H1 (cell line): ENCODE data around the gene LRRC4C. TPM values are rescaled to one million over a fixed set of nuclear protein-coding genes. Genes with fewer than 3 reads are reported as not detected.

Experiments used
- CTCF ChIA-PET: fragments of 300-600 bp; sonication (Branson Sonifier 250); formaldehyde crosslinking; loops from one replicate; lab custom pipeline; 2021; ENCODE audit not compliant: partially characterized antibody; lab: Charles Lee
- POLR2A ChIA-PET: fragments of 300-600 bp; sonication (Branson Sonifier 250); formaldehyde crosslinking; loops from one replicate; lab custom pipeline; 2021; ENCODE audit warnings: inconsistent platforms; ENCODE audit not compliant: partially characterized antibody; lab: Charles Lee
- DNase-seq, 2 experiments: peaks; one replicate each; pipeline versions ENCODE4 v3.0.0 to v3.0.0-alpha.2; 2010 to 2022; ENCODE audit warnings: low spot score in 2 of 2, low read depth in 1 of 2, mixed read lengths in 1 of 2
- FAIRE-seq: peaks from 2 replicates; lab custom pipeline; 2011; peaks lifted over from hg19 to GRCh38; lab: Jason Lieb, UNC
- H2AFZ ChIP-seq: 2 replicates; pipeline ENCODE4 v1.8.1; 2012; ENCODE audit warnings: low read length, inconsistent platforms
- H2AK5ac ChIP-seq: 2 replicates; pipeline ENCODE4 v1.6.1; 2013; ENCODE audit warnings: low read depth, low read length
- H2BK120ac ChIP-seq: replicated peaks from 2 replicates; pipeline ENCODE3; 2013; ENCODE audit warnings: low read depth, low read length, inconsistent platforms
- H2BK12ac ChIP-seq: 2 replicates; pipeline ENCODE4 v1.6.1; 2013; ENCODE audit warnings: low read depth, low read length
- H2BK15ac ChIP-seq: 2 replicates; pipeline ENCODE4 v1.6.1; 2013; ENCODE audit warnings: low read length
- H2BK20ac ChIP-seq: 2 replicates; pipeline ENCODE4 v1.6.1; 2013; ENCODE audit warnings: low read length
- H2BK5ac ChIP-seq: 2 replicates; pipeline ENCODE4 v1.6.1; 2013; ENCODE audit warnings: low read depth, low read length
- H3K14ac ChIP-seq: 2 replicates; pipeline ENCODE4 v1.6.1; 2013; ENCODE audit warnings: inconsistent platforms; ENCODE audit not compliant: insufficient read length
- H3K18ac ChIP-seq: 2 replicates; pipeline ENCODE4 v1.6.1; 2013; ENCODE audit warnings: low read length; ENCODE audit errors: extremely low read depth
- H3K23ac ChIP-seq: 2 replicates; pipeline ENCODE4 v1.6.1; 2013; ENCODE audit warnings: inconsistent platforms; ENCODE audit not compliant: insufficient read length
- H3K23me2 ChIP-seq: 2 replicates; pipeline ENCODE4 v1.6.1; 2013; ENCODE audit warnings: low read depth, low read length
- H3K27ac ChIP-seq: 2 replicates; pipeline ENCODE4 v1.6.1; 2011; ENCODE audit warnings: low read depth, low read length, inconsistent platforms
- H3K27me3 ChIP-seq, 4 experiments: replicated peaks in 1 of 4; 1 replicate in 1 of 4; 2 replicates in 3 of 4; pipeline versions ENCODE4 v1.6.1 to v1.8.1; 2011 to 2013; ENCODE audit warnings: low read length in 3 of 4, mild to moderate bottlenecking in 3 of 4, inconsistent platforms in 2 of 4, mixed read lengths in 2 of 4, moderate library complexity in 1 of 4; ENCODE audit not compliant: control insufficient read depth in 3 of 4, insufficient read depth in 3 of 4; ENCODE audit errors: extremely low read depth in 1 of 4
- H3K36me3 ChIP-seq, 4 experiments: 2 replicates each; pipeline versions ENCODE4 v1.6.1 to v1.8.1; 2011 to 2013; ENCODE audit warnings: mild to moderate bottlenecking in 4 of 4, low read length in 3 of 4, moderate library complexity in 2 of 4, control low read depth in 1 of 4, inconsistent platforms in 1 of 4; ENCODE audit not compliant: insufficient read depth in 4 of 4, control insufficient read depth in 2 of 4
- H3K4ac ChIP-seq: replicated peaks from 2 replicates; pipeline ENCODE3; 2013; ENCODE audit warnings: low read length, low read depth, mixed read lengths, inconsistent platforms; ENCODE audit not compliant: insufficient read length
- H3K4me1 ChIP-seq, 4 experiments: replicated peaks in 1 of 4; 1 replicate in 1 of 4; 2 replicates in 3 of 4; pipeline versions ENCODE4 v1.6.1 to v1.8.1; 2011 to 2013; ENCODE audit warnings: low read length in 3 of 4, inconsistent platforms in 2 of 4, mixed read lengths in 1 of 4; ENCODE audit not compliant: insufficient read depth in 4 of 4, control insufficient read depth in 3 of 4
- H3K4me2 ChIP-seq, 2 experiments: 2 replicates each; pipeline versions ENCODE4 v1.6.1 to v1.8.1; 2011 to 2013; ENCODE audit warnings: low read depth in 2 of 2, low read length in 2 of 2, control low read depth in 1 of 2, inconsistent platforms in 1 of 2, mild to moderate bottlenecking in 1 of 2; ENCODE audit not compliant: insufficient read depth in 1 of 2
- H3K4me3 ChIP-seq, 4 experiments: fragments of 200-600, 300-600 bp in 1 of 4; sonication (generic), shearing (Covaris generic), sonication (Bioruptor Twin) in 1 of 4; 2 replicates each; pipeline versions ENCODE4 v1.5.1 to v1.8.1; 2011 to 2016; ENCODE audit warnings: low read length in 4 of 4, low read depth in 3 of 4, control low read depth in 2 of 4, inconsistent platforms in 2 of 4, mild to moderate bottlenecking in 2 of 4, mixed read lengths in 1 of 4, moderate library complexity in 1 of 4; ENCODE audit not compliant: insufficient read depth in 2 of 4; ENCODE audit errors: extremely low read depth in 1 of 4
- H3K56ac ChIP-seq: replicated peaks from 2 replicates; pipeline ENCODE3; 2013; ENCODE audit warnings: low read depth, mild to moderate bottlenecking, mixed read lengths, low read length, inconsistent platforms; ENCODE audit not compliant: insufficient read length
- H3K79me1 ChIP-seq: 2 replicates; pipeline ENCODE4 v1.6.1; 2013; ENCODE audit warnings: low read depth, low read length, control low read depth
- H3K79me2 ChIP-seq, 2 experiments: 2 replicates each; pipeline versions ENCODE4 v1.6.1 to v1.8.1; 2012 to 2013; ENCODE audit warnings: low read length in 2 of 2, mild to moderate bottlenecking in 2 of 2, inconsistent platforms in 1 of 2; ENCODE audit not compliant: insufficient read depth in 2 of 2, control insufficient read depth in 1 of 2
- H3K9ac ChIP-seq, 4 experiments: replicated peaks in 1 of 4; 1 replicate in 1 of 4; 2 replicates in 3 of 4; pipeline versions ENCODE4 v1.6.1 to v1.8.1; 2011 to 2013; ENCODE audit warnings: low read depth in 3 of 4, low read length in 3 of 4, control low read depth in 2 of 4, mild to moderate bottlenecking in 2 of 4, moderate library complexity in 2 of 4, inconsistent platforms in 1 of 4; ENCODE audit errors: extremely low read depth in 1 of 4
- H3K9me3 ChIP-seq, 2 experiments: 2 replicates each; pipeline versions ENCODE4 v1.6.1 to v1.8.1; 2012 to 2013; ENCODE audit warnings: mild to moderate bottlenecking in 2 of 2, moderate library complexity in 2 of 2, control low read depth in 1 of 2, inconsistent platforms in 1 of 2, low read depth in 1 of 2, low read length in 1 of 2, mixed read lengths in 1 of 2; ENCODE audit not compliant: insufficient read depth in 2 of 2
- H4K20me1 ChIP-seq, 2 experiments: replicated peaks in 1 of 2; 2 replicates each; pipeline versions ENCODE3 to v1.8.1; 2011 to 2013; ENCODE audit warnings: inconsistent platforms in 2 of 2, low read length in 2 of 2, mild to moderate bottlenecking in 1 of 2; ENCODE audit not compliant: insufficient read depth in 2 of 2, control insufficient read depth in 1 of 2
- H4K5ac ChIP-seq: 2 replicates; pipeline ENCODE4 v1.6.1; 2013; ENCODE audit warnings: low read length, low read depth, mixed read lengths, inconsistent platforms; ENCODE audit not compliant: insufficient read length
- H4K8ac ChIP-seq: 2 replicates; pipeline ENCODE4 v1.8.0; 2013; ENCODE audit warnings: mild to moderate bottlenecking, moderate library complexity, low read length, inconsistent platforms; ENCODE audit not compliant: insufficient read depth; ENCODE audit errors: extremely low read depth
- H4K91ac ChIP-seq: replicated peaks from 2 replicates; pipeline ENCODE3; 2013; ENCODE audit warnings: low read length, mixed read lengths, inconsistent platforms; ENCODE audit not compliant: insufficient read length
- BACH1 ChIP-seq: IDR thresholded peaks from 2 replicates; pipeline ENCODE4 v1.6.1; 2012; ENCODE audit warnings: low read length, improper control_type of control experiment
- MAFK ChIP-seq: IDR thresholded peaks from 2 replicates; pipeline ENCODE4 v1.6.1; 2012; ENCODE audit warnings: low read depth, mild to moderate bottlenecking, improper control_type of control experiment, low read length
- WGBS, 2 experiments: shearing (Covaris generic) in 1 of 2; methylation state at CpG; one replicate each; pipeline versions ENCODE4 v1.1.6 to v1.1.7; 2013 to 2015; ENCODE audit warnings: low lambda C conversion rate in 2 of 2, mixed read lengths in 2 of 2, inconsistent platforms in 1 of 2, low coverage in 1 of 2, missing lambda C conversion rate in 1 of 2; ENCODE audit not compliant: insufficient replicate concordance in 2 of 2, insufficient coverage in 1 of 2, insufficient read length in 1 of 2; ENCODE audit errors: extremely low coverage in 1 of 2, missing lambda C conversion rate in 1 of 2; 5-methylcytosine and 5-hydroxymethylcytosine counted together
- polyA plus RNA-seq, 7 experiments: library from polyadenylated mRNA; depleted of rRNA in 3 of 7; stranded (reverse) in 5 of 7; unstranded in 2 of 7; fragments of >200 nt in 5 of 7; fragments of 200-250 nt in 2 of 7; gene quantifications; 1 replicate in 5 of 7; 2 replicates in 1 of 7; 4 replicates in 1 of 7; pipeline versions ENCODE4 v1.2.1 to v1.2.3, GENCODE V29; 2011 to 2013; ENCODE audit warnings: missing spikeins in 2 of 7, mixed read lengths in 2 of 7
- total RNA-seq: library from RNA; stranded (reverse); fragmentation: NEBNext Ultra II Directional; extraction: Animal tissue kit (Norgen Biotek cat#: 25700); gene quantifications from 2 replicates; pipeline ENCODE4 v1.2.1, GENCODE V29; 2021
- TF ChIP-seq, protein P1 (sequence below): IDR thresholded peaks from 2 replicates; pipeline ENCODE4 v1.6.1; 2012; ENCODE audit warnings: inconsistent platforms

The LRRC4C gene
- total and polyA plus RNA-seq, 2 of the 8 experiments (the other 6 are each of a cell fraction or from before 2014, with no cell fraction given): 0.23 to 2.2 TPM

DNA sequence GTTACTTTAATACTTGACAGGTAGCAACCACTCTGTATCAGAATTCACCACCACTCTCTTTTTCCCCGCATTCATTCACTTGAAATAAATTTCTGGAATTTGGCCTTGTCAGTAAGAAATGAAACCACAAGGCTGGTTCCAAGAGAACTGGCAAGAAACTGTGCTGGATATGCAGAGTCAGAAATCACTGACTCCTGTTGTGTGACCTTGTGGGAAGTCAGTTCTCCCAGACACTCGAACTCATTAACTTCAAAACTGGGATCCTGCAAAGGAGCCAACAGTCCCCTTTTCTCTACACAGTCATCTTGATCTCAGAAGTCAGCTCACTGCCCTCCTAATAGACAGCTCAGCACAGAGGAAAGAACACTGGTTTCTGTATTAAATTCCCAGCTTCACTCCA, 142.7 kb downstream of the LRRC4C start:
- no peak overlapping the region for H2BK120ac ChIP-seq
- no peak overlapping the region for H3K18ac ChIP-seq
- no peak overlapping the region for H3K56ac ChIP-seq
- H3K23me2 ChIP-seq: no peaks in the 10 kb centered on the region
- no peak overlapping the region for H3K4me3 ChIP-seq
- H3K9me3 ChIP-seq: no peaks in the 10 kb centered on the region
- ChIA-PET CTCF (interaction anchor here (0.9 to 1.0 kb wide), 2 partner anchors 10 to 23 kb away, joined by 3 read pairs; no protein-coding TSS in a partner anchor), POLR2A (no interaction called here)
- no peaks in the 10 kb centered on the region for H3K79me1 ChIP-seq
- no peak overlapping the region for H4K5ac ChIP-seq
- H4K20me1 ChIP-seq: no peaks in the 10 kb centered on the region
- FAIRE-seq: no peak
- no peak overlapping the region for H3K4ac ChIP-seq
- H3K9ac ChIP-seq: no peak overlapping the region
- no peak overlapping the region for H3K4me2 ChIP-seq
- H3K23ac ChIP-seq: no peak overlapping the region
- no peak overlapping the region for H2BK5ac ChIP-seq
- 94% methylated on average over 2 of the region's 2 CpGs; no CpG with 5 or more reads in 1 of the 2 experiments for WGBS, 2 experiments
- DNase-seq: no peak
- no peak overlapping the region for H3K27ac ChIP-seq
- no peaks in the 10 kb centered on the region for H3K79me2 ChIP-seq
- no peak overlapping the region for H4K91ac ChIP-seq
- H2BK20ac ChIP-seq: no peak overlapping the region
- H3K14ac ChIP-seq: no peak overlapping the region
- no peak overlapping the region for H2BK15ac ChIP-seq
- H2AFZ ChIP-seq: peak overlapping the region; percentile 65; the same call in 1 of the 2 replicates
- no peak overlapping the region for H2BK12ac ChIP-seq
- TF ChIP-seq MAFK (no peak), BACH1 (no peak)
- TF ChIP-seq, protein P1, sequence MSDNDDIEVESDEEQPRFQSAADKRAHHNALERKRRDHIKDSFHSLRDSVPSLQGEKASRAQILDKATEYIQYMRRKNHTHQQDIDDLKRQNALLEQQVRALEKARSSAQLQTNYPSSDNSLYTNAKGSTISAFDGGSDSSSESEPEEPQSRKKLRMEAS: no peak
- no peaks in the 10 kb centered on the region for H3K36me3 ChIP-seq
- no peak overlapping the region for H4K8ac ChIP-seq
- H3K27me3 ChIP-seq: no peaks in the 10 kb centered on the region
- H3K4me1 ChIP-seq: no peaks in the 10 kb centered on the region
- no peak overlapping the region for H2AK5ac ChIP-seq
